Fibroblast of lung (primary cell): ENCODE results near the gene FANCG. TPM values are rescaled to one million over a fixed set of nuclear protein-coding genes. Genes with fewer than 3 reads are reported as not detected.
A peak's percentile ranks its signal among the peaks of the same experiment; 100 is the strongest.

Source experiments
- DNase-seq, 2 donors: peaks; one replicate each; pipeline versions ENCODE4 v3.0.0 to v3.0.0-alpha.2; 2010; ENCODE audit warnings: low read depth in 2 of 2
- H2AFZ ChIP-seq: 2 replicates; pipeline ENCODE4 v1.5.1; 2012; ENCODE audit warnings: low read length, control low read depth, inconsistent platforms
- H3K27ac ChIP-seq: 2 replicates; pipeline ENCODE4 v1.5.1; 2011; ENCODE audit warnings: low read length, control low read depth; ENCODE audit not compliant: insufficient read depth
- H3K27me3 ChIP-seq: 2 replicates; pipeline ENCODE4 v1.5.1; 2011; ENCODE audit warnings: mild to moderate bottlenecking, low read length; ENCODE audit not compliant: control insufficient read depth, insufficient read depth
- H3K36me3 ChIP-seq: 2 replicates; pipeline ENCODE4 v1.5.1; 2011; ENCODE audit warnings: low read length; ENCODE audit not compliant: control insufficient read depth, insufficient read depth
- H3K4me1 ChIP-seq: 2 replicates; pipeline ENCODE4 v1.5.1; 2011; ENCODE audit warnings: low read length; ENCODE audit not compliant: control insufficient read depth, insufficient read depth; ENCODE audit errors: extremely low read depth
- H3K4me2 ChIP-seq: 2 replicates; pipeline ENCODE4 v1.5.1; 2011; ENCODE audit warnings: low read length, control low read depth; ENCODE audit not compliant: insufficient read depth; ENCODE audit errors: extremely low read depth
- H3K4me3 ChIP-seq, 4 experiments: fragments of 200-600 bp in 1 of 4; sonication (generic) in 1 of 4; replicated peaks in 1 of 4; 2 replicates each; pipeline ENCODE4 v1.5.1; 2011 to 2016; ENCODE audit warnings: low read length in 4 of 4, low read depth in 3 of 4, mild to moderate bottlenecking in 3 of 4, control low read depth in 2 of 4, inconsistent platforms in 1 of 4, mixed read lengths in 1 of 4; ENCODE audit not compliant: insufficient read depth in 1 of 4; ENCODE audit errors: control extremely low read depth in 1 of 4
- H3K79me2 ChIP-seq: 2 replicates; pipeline ENCODE4 v1.5.1; 2012; ENCODE audit warnings: mild to moderate bottlenecking, low read length, inconsistent platforms; ENCODE audit not compliant: control insufficient read depth, insufficient read depth
- H3K9ac ChIP-seq: 2 replicates; pipeline ENCODE4 v1.5.1; 2011; ENCODE audit warnings: mild to moderate bottlenecking, low read length, control low read depth; ENCODE audit not compliant: insufficient read depth
- H3K9me3 ChIP-seq: 2 replicates; pipeline ENCODE4 v1.5.1; 2012; ENCODE audit warnings: low read depth, low read length; ENCODE audit not compliant: control insufficient read depth, insufficient read depth
- H4K20me1 ChIP-seq: 2 replicates; pipeline ENCODE4 v1.5.1; 2011; ENCODE audit warnings: low read length; ENCODE audit not compliant: control insufficient read depth, insufficient read depth; ENCODE audit errors: extremely low read depth
- EZH2 ChIP-seq: IDR thresholded peaks from 2 replicates; pipeline ENCODE4 v1.5.1; 2012; ENCODE audit warnings: low read length, control low read depth, mild to moderate bottlenecking; ENCODE audit errors: missing control alignments
- polyA plus RNA-seq, 2 donors: library from polyadenylated mRNA; depleted of rRNA in 1 of 2; stranded (reverse) in 1 of 2; unstranded in 1 of 2; fragments of >200 nt; gene quantifications; 2 replicates each; pipeline ENCODE4 v1.2.1, GENCODE V29; 2011 to 2012; ENCODE audit warnings: missing spikeins in 1 of 2
- total RNA-seq: library from RNA; depleted of rRNA; stranded (reverse); fragments of >200 nt; gene quantifications from 2 replicates; pipeline ENCODE4 v1.2.1, GENCODE V29; 2014
- TF ChIP-seq, protein P1 (sequence below), 2 donors: IDR thresholded peaks in 1 of 2; conservative IDR thresholded peaks in 1 of 2; 1 replicate in 1 of 2; 2 replicates in 1 of 2; pipeline ENCODE4 v1.5.1; 2011 to 2012; ENCODE audit warnings: low read length in 2 of 2, control low read depth in 1 of 2, inconsistent platforms in 1 of 2, low read depth in 1 of 2, mild to moderate bottlenecking in 1 of 2

The FANCG gene
- total and polyA plus RNA-seq, 2 donors (not counting 1 experiment from before 2014, with no cell fraction given) = 6.6 to 12.2 TPM

DNA sequence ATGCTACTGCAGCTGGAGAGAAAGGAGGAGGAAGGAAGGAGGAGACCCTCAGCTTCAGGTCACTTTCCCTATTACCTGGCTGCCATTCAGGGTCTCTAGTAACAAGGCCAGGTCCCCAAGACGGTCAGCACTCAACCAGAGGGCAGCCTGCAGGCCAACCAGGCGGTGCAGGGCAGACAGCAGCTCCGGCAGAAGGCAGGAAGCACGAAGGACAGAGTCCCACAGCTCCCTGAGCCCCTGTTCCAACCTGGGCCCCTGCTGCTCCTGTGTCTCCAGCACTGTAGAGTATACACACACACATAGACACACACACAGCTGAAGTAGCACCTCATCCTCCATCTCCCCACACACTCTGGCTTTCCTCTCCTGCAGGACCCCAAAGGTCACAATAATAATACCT, 1.7 kb downstream of the FANCG start:
- H3K4me3 ChIP-seq = peak overlapping the region; percentile 68 to 89 (median 84)
- TF ChIP-seq, protein P1, sequence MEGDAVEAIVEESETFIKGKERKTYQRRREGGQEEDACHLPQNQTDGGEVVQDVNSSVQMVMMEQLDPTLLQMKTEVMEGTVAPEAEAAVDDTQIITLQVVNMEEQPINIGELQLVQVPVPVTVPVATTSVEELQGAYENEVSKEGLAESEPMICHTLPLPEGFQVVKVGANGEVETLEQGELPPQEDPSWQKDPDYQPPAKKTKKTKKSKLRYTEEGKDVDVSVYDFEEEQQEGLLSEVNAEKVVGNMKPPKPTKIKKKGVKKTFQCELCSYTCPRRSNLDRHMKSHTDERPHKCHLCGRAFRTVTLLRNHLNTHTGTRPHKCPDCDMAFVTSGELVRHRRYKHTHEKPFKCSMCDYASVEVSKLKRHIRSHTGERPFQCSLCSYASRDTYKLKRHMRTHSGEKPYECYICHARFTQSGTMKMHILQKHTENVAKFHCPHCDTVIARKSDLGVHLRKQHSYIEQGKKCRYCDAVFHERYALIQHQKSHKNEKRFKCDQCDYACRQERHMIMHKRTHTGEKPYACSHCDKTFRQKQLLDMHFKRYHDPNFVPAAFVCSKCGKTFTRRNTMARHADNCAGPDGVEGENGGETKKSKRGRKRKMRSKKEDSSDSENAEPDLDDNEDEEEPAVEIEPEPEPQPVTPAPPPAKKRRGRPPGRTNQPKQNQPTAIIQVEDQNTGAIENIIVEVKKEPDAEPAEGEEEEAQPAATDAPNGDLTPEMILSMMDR (conservative IDR thresholded peaks at IDR 0.05 in 1 of 2, IDR thresholded peaks at IDR 0.05 in 1 of 2; ENCODE audit: low read depth in 1 of 2, low read length in 2 of 2) = no peak
- no peak for TF ChIP-seq EZH2
- H3K79me2 ChIP-seq = peaks cover 25% of the 10 kb centered on the region
- H2AFZ ChIP-seq = no peak overlapping the region
- H3K27me3 ChIP-seq = no peaks in the 10 kb centered on the region
- no peak overlapping the region for H3K27ac ChIP-seq
- peak overlapping the region; percentile 97 for H3K4me2 ChIP-seq
- no peak overlapping the region for H3K9ac ChIP-seq
- H3K4me1 ChIP-seq = peaks cover 7% of the 10 kb centered on the region
- no peak for DNase-seq
- no peaks in the 10 kb centered on the region for H3K9me3 ChIP-seq
- no peaks in the 10 kb centered on the region for H4K20me1 ChIP-seq
- peaks cover 6% of the 10 kb centered on the region for H3K36me3 ChIP-seq

DNA sequence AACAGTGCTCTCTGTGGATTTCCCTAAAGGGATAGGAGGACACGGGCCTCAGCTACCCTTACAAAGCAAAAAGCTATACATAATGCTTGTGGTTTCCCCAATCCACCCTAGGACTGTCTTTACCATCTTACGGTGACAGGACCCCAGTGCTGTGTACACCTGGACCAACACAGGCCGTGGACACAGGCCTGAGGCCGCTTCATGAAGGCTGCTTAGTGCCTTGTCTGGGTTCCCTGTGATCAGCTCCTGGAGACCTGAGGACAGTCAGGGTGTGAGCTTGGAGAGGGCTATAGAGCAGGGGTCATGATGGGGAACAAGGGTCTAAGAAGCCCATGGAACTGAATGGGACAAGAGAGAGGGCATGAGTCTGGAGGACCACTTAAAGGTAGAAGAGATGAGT, 2.9 kb downstream of the FANCG start:
- Histone ChIP-seq H4K20me1 (no peaks in the 10 kb centered on the region), H2AFZ (no peak overlapping the region), H3K9ac (peak overlapping the region; percentile 10), H3K27ac (no peak overlapping the region), H3K36me3 (peaks cover 6% of the 10 kb centered on the region), H3K27me3 (no peaks in the 10 kb centered on the region), H3K4me1 (peaks cover 7% of the 10 kb centered on the region), H3K9me3 (no peaks in the 10 kb centered on the region), H3K79me2 (peaks cover 25% of the 10 kb centered on the region), H3K4me3 (no peak overlapping the region), H3K4me2 (no peak overlapping the region)
- TF ChIP-seq, protein P1 (conservative IDR thresholded peaks at IDR 0.05 in 1 of 2, IDR thresholded peaks at IDR 0.05 in 1 of 2; ENCODE audit: low read depth in 1 of 2, low read length in 2 of 2) = no peak
- no peak for TF ChIP-seq EZH2
- no peak for DNase-seq

DNA sequence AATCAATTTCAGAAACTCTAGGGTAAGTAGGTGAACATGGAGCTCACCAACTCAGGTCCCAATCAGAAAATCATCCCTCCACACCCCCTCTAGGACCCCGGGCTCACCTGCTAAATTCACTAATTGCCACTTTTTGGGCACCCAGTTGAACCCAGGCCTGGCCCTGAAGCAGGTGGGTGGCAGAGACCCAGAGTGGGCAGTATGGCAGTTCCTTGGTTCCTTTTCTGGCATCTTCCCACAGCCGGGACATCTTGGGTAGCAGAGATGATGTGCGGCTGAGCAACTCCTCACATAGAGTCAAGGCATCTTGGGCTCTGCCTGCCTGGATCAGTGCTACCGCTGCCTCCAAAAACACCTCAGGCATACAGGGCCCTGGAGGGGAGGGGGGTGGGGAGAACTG, 4.4 kb downstream of the FANCG start:
- Histone ChIP-seq H3K9me3 (no peaks in the 10 kb centered on the region), H3K4me1 (peaks cover 7% of the 10 kb centered on the region), H3K79me2 (peaks cover 39% of the 10 kb centered on the region), H3K36me3 (peaks cover 6% of the 10 kb centered on the region), H2AFZ (no peak overlapping the region), H3K27me3 (no peaks in the 10 kb centered on the region), H3K9ac (no peak overlapping the region), H4K20me1 (peaks cover 3% of the 10 kb centered on the region), H3K27ac (no peak overlapping the region), H3K4me2 (no peak overlapping the region), H3K4me3 (no peak overlapping the region)
- no peak for DNase-seq
- TF ChIP-seq, protein P1 (conservative IDR thresholded peaks at IDR 0.05 in 1 of 2, IDR thresholded peaks at IDR 0.05 in 1 of 2; ENCODE audit: low read depth in 1 of 2, low read length in 2 of 2) = no peak
- no peak for TF ChIP-seq EZH2
